Measurements from ENCODE around the gene TDP1. TPM values are rescaled to one million over a fixed set of nuclear protein-coding genes. Genes with fewer than 3 reads are reported as not detected.

TDP1 gene
- total and polyA plus RNA-seq, 7 donors = 1.7 to 13.1 (median 4.4) TPM

DNA sequence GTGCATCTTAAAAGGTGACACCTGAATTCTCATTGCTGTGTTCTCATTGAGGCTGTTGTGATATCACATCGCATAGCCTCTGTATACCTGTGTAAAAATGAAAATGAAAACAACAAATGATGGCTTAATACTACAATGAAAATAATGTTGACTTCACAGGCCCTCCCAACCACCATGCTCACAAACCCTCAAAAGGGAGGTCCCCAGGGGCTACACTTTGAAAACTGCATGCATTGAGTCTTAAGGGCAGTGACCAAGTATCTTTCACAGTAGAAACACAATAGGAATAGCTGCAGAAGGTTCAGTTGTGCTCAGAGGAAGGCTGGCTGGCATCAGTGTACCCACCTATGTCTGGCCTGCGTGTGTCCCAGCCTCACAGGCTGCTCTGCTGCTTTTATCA is 78.4 kb downstream of the TDP1 start:
- no peak for ATAC-seq
- H3K36me3 ChIP-seq (ENCODE audit: insufficient read depth in 1 of 2, low read depth in 1 of 2) = peaks cover 6 to 36% of the 10 kb centered on the region in 2 donors
- H3K9me3 ChIP-seq = no peaks in the 10 kb centered on the region
- intact Hi-C loops (cut with DNase I) = no loop called here
- no peaks in the 10 kb centered on the region for H3K27me3 ChIP-seq (ENCODE audit: insufficient read depth in 3 of 3, low read length in 2 of 3)
- 98 to 100% (median 100%) methylated on average over 2 of the region's 2 CpGs for WGBS, 3 donors
- H3K4me1 ChIP-seq = no peaks in the 10 kb centered on the region
- no peak overlapping the region for H3K27ac ChIP-seq
- TF ChIP-seq, protein P1, sequence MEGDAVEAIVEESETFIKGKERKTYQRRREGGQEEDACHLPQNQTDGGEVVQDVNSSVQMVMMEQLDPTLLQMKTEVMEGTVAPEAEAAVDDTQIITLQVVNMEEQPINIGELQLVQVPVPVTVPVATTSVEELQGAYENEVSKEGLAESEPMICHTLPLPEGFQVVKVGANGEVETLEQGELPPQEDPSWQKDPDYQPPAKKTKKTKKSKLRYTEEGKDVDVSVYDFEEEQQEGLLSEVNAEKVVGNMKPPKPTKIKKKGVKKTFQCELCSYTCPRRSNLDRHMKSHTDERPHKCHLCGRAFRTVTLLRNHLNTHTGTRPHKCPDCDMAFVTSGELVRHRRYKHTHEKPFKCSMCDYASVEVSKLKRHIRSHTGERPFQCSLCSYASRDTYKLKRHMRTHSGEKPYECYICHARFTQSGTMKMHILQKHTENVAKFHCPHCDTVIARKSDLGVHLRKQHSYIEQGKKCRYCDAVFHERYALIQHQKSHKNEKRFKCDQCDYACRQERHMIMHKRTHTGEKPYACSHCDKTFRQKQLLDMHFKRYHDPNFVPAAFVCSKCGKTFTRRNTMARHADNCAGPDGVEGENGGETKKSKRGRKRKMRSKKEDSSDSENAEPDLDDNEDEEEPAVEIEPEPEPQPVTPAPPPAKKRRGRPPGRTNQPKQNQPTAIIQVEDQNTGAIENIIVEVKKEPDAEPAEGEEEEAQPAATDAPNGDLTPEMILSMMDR (IDR thresholded peaks at IDR 0.05) = no peak
- no peak overlapping the region for H3K4me3 ChIP-seq
- DNase-seq = no peak

DNA sequence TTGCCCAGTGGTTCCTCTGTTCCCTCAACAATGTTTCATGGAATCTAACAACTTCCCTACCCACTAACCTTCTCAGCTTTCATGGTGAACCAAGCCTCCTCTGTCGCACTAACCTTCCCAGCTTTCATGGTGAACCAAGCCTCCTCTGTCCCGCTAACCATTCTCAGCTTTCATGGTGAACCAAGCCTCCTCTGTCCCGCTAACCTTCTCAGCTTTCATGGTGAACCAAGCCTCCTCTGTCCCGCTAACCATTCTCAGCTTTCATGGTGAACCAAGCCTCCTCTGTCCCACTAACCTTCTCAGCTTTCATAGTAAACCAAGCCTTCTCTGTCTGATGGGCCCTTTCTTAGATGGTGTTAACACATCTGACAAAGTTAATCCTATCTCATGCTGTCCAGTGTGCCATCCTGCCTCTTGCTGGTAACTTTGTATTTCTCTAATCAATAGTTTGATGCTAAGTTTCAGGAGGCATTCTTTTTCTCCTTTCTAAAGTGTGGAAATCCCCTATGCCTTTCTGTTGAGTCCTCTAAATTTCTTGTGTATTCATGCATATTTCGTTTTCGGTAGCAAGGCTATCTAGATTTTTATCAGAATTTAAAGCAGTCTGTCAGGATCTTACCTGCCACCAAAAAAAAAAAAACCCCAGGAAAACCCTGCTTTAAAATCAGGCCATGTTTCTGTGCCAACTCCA is 79.3 kb downstream of the TDP1 start:
- H3K4me3 ChIP-seq = no peak overlapping the region
- H3K27ac ChIP-seq = no peak overlapping the region
- no peaks in the 10 kb centered on the region for H3K4me1 ChIP-seq
- peaks cover 6 to 36% of the 10 kb centered on the region in 2 donors for H3K36me3 ChIP-seq (ENCODE audit: insufficient read depth in 1 of 2, low read depth in 1 of 2)
- 94 to 98% (median 96%) methylated on average over 6 of the region's 6 CpGs for WGBS, 3 donors
- H3K27me3 ChIP-seq (ENCODE audit: insufficient read depth in 3 of 3, low read length in 2 of 3) = no peaks in the 10 kb centered on the region
- no peak for ATAC-seq
- TF ChIP-seq, protein P1 (IDR thresholded peaks at IDR 0.05) = no peak
- DNase-seq = no peak
- H3K9me3 ChIP-seq = no peaks in the 10 kb centered on the region
- intact Hi-C loops (cut with DNase I) = no loop called here

DNA sequence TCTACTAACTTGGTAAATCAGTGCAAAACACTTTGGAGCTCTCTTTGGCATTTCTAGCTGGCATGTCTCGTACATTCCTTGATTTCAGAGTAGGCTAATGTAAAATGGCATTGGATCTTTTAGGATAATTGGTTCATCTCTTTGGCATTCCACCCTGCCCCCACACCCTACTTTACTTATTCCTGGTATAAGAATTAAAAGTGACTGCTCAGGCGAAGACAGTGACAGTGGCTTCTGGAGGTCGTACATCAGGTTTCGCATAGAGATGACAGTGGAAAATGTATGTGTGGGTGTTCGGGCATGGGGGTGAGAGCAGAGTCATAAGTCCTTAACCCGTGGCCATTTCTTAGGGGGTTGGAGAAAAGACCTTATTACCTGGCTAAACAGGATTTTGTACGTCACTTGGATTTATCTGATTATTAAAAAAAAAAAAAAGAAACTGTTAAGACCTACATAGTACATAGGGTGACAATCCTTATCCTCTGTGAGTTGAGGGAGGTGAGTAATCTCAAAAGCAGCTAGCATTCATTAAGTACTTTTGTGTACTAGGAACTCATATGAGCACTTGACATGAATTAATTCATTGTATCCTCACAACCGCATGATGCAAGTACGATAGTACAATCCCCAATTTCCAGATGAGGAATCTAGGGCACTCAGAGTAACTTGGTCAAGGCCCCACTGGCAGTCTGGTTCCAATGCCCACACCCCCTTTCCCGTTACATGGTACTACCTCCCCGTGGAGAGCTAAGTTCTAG is 83.7 kb downstream of the TDP1 start:
- ATAC-seq (no peak), DNase-seq (no peak)
- intact Hi-C loops (cut with DNase I) = no loop called here
- H3K27ac ChIP-seq = no peak overlapping the region
- TF ChIP-seq, protein P1 (IDR thresholded peaks at IDR 0.05) = no peak
- WGBS, 3 donors = 96 to 98% (median 97%) methylated on average over 11 of the region's 11 CpGs
- H3K36me3 ChIP-seq (ENCODE audit: insufficient read depth in 1 of 2, low read depth in 1 of 2) = peaks cover 0 to 22% of the 10 kb centered on the region in 2 donors
- no peak overlapping the region for H3K4me3 ChIP-seq
- H3K9me3 ChIP-seq = no peaks in the 10 kb centered on the region
- no peaks in the 10 kb centered on the region for H3K27me3 ChIP-seq (ENCODE audit: insufficient read depth in 3 of 3, low read length in 2 of 3)
- H3K4me1 ChIP-seq = no peaks in the 10 kb centered on the region

DNA sequence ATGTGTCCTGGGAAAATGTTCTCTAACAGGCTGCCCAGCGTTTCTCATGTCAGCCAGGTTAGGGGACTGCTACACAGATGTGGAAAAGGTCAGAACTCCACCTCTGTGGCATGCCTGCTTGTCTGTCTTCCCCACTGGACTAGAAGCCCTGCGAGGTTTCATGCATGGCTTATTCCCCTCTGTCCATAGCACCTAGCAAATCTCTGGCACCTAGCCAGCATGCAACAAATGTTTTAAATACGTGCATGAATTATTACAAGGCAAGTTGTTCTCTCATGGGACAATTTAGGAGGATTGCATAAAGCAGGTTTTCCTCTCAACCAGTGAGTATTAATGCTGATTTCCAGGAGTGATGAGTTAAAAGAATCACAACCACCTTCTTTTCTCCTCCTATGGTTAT is 84.7 kb downstream of the TDP1 start:
- DNase-seq (no peak), ATAC-seq (no peak)
- H3K4me3 ChIP-seq = no peak overlapping the region
- intact Hi-C loops (cut with DNase I) = no loop called here
- no peaks in the 10 kb centered on the region for H3K27me3 ChIP-seq (ENCODE audit: insufficient read depth in 3 of 3, low read length in 2 of 3)
- no peaks in the 10 kb centered on the region for H3K4me1 ChIP-seq
- H3K36me3 ChIP-seq (ENCODE audit: insufficient read depth in 1 of 2, low read depth in 1 of 2) = peaks cover 0 to 15% of the 10 kb centered on the region in 2 donors
- TF ChIP-seq, protein P1 (IDR thresholded peaks at IDR 0.05) = no peak
- 66 to 71% (median 68%) methylated on average over 3 of the region's 3 CpGs for WGBS, 3 donors
- H3K9me3 ChIP-seq = no peaks in the 10 kb centered on the region
- no peak overlapping the region for H3K27ac ChIP-seq
